ENCODE data around the gene HK1.

DNA sequence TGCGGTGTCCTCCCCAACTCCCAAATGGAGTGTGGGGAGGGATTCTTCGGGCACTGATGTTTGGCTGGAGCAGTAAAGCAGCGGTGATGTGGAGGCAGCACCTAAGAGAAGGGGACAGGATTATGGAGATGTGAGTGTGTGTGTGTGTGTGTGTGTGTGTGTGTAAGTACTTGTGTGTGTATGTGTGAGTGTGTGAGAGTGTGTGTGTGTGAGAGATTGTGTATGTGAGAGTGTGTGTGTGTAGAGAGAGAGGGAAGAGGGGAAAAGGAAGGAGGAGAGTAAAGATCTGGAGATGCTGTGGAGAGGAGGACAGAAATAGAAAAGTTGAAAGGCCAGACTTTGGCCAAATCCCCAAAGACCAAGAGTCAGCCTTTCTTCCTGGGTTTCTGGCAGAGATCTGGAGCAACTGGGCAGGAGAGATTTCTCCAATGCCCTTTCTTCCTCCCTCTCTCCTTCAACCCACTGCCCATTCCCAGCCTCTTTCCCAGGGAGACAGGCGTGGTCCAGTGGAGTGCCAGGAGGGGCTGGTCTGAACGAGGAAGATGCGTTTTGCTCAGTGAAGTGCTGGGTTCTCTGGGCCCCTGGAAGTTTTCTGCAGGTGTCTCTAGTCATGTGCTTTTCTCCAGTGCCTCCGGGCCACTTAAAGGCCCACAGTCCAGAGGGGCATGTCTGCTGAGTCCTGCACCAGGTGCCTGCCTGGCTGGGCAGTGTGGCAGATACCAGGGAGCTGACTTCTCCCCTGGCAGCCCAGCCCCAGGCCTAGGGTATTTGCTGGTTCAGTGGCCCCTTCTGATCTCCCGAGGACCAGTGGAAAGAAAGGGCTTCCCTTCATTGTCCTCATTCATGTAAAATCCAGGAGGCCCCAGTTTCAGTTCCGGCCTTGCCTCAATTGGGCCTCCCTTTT is 60.5 kb downstream of the HK1 start:
- TF ChIP-seq, protein P1, sequence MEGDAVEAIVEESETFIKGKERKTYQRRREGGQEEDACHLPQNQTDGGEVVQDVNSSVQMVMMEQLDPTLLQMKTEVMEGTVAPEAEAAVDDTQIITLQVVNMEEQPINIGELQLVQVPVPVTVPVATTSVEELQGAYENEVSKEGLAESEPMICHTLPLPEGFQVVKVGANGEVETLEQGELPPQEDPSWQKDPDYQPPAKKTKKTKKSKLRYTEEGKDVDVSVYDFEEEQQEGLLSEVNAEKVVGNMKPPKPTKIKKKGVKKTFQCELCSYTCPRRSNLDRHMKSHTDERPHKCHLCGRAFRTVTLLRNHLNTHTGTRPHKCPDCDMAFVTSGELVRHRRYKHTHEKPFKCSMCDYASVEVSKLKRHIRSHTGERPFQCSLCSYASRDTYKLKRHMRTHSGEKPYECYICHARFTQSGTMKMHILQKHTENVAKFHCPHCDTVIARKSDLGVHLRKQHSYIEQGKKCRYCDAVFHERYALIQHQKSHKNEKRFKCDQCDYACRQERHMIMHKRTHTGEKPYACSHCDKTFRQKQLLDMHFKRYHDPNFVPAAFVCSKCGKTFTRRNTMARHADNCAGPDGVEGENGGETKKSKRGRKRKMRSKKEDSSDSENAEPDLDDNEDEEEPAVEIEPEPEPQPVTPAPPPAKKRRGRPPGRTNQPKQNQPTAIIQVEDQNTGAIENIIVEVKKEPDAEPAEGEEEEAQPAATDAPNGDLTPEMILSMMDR (conservative IDR thresholded peaks at IDR 0.05; ENCODE audit: low read length), result no peak
- TF ChIP-seq EZH2phosphoT487 (IDR thresholded peaks at IDR 0.05; ENCODE audit: borderline replicate concordance, low read depth, low read length), result no peak
